Glomerular endothelial cell (primary cell): ENCODE results near the gene SMARCD1. TPM values are rescaled to one million over a fixed set of nuclear protein-coding genes. Genes with fewer than 3 reads are reported as not detected.

Experiments
- DNase-seq: peaks from one replicate; pipeline ENCODE4 v3.0.0-alpha.2; 2011; ENCODE audit warnings: low read depth, low spot score; ENCODE audit errors: extremely low read depth
- total RNA-seq: library from RNA; depleted of rRNA; stranded (reverse); fragments of >200 nt; gene quantifications from 2 replicates; pipeline ENCODE4 v1.2.3, GENCODE V29; 2015

Gene SMARCD1
- total RNA-seq, 1 donor from 2014 or later, result 109 TPM

GRCh38 chr12:50057000-50057841, 27.9 kb upstream of the SMARCD1 start, which contains the start of gene ASIC1:
Gene ASIC1 (plus strand): TSS chr12:50057596. CDS start chr12:50058767, 1,171 bp downstream.
- DNase-seq, result no peak

- no peak for DNase-seq
Measured at GRCh38 chr12:50057896-50058670, 27.1 kb upstream of the SMARCD1 start.

- DNase-seq, result no peak
Measured at GRCh38 chr12:50058743-50059312, 26.3 kb upstream of the SMARCD1 start.

GRCh38 chr12:50059440-50060119, 25.6 kb upstream of the SMARCD1 start:
- DNase-seq, result no peak

GRCh38 chr12:50060120-50060468, 25.0 kb upstream of the SMARCD1 start:
- DNase-seq, result no peak

- DNase-seq, result no peak
Measured at GRCh38 chr12:50061171-50061570, 24.0 kb upstream of the SMARCD1 start.

GRCh38 chr12:50061946-50062686, 23.0 kb upstream of the SMARCD1 start:
- no peak for DNase-seq

GRCh38 chr12:50062728-50063460, 22.2 kb upstream of the SMARCD1 start:
- no peak for DNase-seq

GRCh38 chr12:50065726-50066310, 19.3 kb upstream of the SMARCD1 start:
- DNase-seq, result no peak

- DNase-seq, result no peak
Measured at GRCh38 chr12:50066402-50066801, 18.7 kb upstream of the SMARCD1 start.

GRCh38 chr12:50069069-50069468, 16.1 kb upstream of the SMARCD1 start:
- no peak for DNase-seq

GRCh38 chr12:50069539-50069938, 15.6 kb upstream of the SMARCD1 start:
- DNase-seq, result no peak

GRCh38 chr12:50070314-50071060, 14.7 kb upstream of the SMARCD1 start:
- no peak for DNase-seq

GRCh38 chr12:50072198-50072907, 12.8 kb upstream of the SMARCD1 start:
- no peak for DNase-seq

GRCh38 chr12:50073206-50073605, 11.9 kb upstream of the SMARCD1 start:
- DNase-seq, result no peak

GRCh38 chr12:50073712-50074111, 11.4 kb upstream of the SMARCD1 start:
- no peak for DNase-seq

GRCh38 chr12:50074936-50075807, 10.0 kb upstream of the SMARCD1 start:
- DNase-seq, result no peak
